Colon (tissue), 2 donors: ENCODE results near the gene DMD.

Source experiments
- FAIRE-seq: peaks from 2 replicates; lab custom pipeline; 2012; peaks lifted over from hg19 to GRCh38; lab: Jason Lieb, UNC
- donor health status: control.
- donor health status: control.

DMD gene

DNA sequence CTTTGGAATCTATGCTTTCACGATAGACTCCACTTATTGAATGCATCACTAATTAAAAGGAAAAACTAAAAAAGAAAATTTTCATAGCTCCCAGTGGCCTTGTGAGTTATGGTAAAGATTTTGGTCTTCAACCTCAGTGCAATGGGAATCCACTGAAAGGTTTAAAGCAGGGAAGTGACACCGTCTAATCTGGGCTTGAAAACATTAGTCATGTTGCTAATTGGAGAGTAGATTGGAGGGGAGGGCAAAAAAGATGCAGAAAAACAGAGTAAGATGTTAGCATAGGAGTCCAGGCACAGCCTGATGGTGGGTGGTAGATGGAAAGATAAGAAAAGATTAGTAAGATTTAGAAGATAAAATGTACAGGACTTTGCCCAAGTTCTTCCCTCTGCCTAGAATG, 1506.4 kb downstream of the DMD start:
- FAIRE-seq, result no peak

DNA sequence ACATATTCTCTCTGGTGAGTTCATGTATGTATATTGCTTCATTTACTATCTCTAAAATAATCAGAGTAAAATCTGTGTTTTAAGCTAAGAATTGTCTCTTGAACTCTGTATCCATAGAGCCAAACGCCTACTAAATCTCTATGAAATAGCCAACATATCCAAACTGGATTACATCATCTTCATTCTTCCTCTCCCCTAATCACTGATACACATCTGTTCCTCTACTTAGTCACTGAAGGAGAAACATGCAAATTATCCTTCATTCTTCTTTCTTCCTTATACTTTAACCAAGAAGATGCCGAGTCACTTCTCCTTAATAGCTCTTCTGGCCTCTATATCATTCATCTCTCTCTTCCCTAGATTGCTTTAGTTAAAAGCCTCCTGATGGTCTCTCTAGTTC, 1509.1 kb downstream of the DMD start:
- FAIRE-seq, result peak; percentile 5

DNA sequence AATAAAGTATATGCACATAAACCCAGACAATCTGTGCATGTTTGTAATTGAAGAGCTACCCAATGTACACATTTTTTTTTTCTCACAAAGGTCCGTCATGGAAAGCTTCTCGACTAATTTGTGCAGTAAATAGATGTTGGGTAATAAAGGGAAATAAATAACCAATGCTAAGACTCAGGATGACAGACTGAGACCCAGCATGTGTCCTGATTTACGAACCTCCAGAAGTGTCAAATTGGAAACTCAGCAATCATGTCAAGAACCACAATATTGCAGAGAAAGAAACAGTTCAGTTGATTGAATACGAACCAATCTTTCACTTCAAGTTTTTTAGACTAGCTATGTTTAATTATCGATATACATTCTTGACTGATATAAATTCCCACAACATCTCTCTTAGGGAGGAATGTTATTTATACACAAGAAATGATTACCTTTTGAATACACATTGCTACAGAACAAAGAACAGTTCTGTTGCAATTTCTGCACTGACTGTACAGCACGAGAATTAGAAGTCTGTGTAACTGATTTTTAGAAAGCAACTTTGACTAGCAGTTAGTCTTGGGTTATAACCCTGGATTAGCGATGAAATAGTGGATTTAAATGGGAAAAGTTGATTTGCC, 1513.9 kb downstream of the DMD start:
- FAIRE-seq, result peak; percentile 83

DNA sequence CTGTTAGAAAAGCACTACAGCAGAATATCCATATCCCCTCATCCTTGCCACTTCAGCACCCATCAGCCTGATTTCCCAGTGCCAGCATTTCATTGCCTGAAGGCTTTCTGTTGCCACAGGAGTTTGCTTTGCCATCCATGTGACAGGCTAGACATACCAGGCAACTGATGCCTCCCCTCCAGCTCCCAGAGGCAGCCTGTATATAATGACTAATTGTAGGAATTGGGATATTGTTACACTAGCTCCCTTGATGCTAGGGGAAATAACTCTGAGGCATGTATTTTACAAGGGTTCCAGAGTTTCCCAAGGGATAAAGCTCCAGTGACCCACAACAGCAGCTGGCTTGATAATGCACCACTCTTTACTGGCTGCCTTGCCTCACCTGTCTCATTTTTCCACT, 1531.5 kb downstream of the DMD start:
- FAIRE-seq, result no peak

DNA sequence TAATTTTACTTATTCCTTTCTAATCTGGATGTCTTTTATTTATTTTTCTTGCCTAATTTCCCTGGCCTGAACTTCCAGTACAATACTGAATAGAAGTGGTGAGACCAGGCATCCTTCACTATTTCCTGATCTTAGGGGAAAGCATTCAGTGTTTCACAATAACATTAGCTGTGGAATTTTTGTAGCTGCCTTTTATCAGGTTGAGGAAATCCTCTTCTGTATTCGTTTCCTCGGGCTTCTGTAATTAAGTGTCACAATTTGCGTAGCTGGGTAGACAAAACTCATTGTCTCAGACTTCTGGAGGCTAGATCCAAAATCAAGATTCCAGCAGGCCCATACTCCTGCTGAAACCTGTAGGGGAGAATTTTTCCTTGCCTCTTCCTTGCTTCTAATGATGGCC, 1541.1 kb downstream of the DMD start:
- FAIRE-seq, result no peak

DNA sequence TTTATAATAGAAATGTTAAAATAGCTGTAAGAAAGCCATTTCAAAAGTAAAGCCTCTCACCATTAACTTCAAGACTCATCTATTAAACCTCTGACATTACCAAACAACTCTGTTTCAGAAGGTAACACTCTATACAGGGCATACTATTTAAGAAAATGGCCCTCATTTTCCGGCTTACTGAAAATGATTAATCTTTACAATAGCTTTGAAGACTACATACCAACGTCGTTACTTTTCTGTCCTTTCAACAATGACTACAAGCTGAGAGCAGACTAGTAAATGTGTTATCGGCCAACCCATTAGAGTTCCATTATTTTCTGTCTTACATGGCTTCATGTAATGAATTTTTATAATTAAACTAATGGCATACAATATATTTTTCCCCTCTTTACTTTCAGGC, 1545.9 kb downstream of the DMD start:
- peak; percentile 64 for FAIRE-seq

DNA sequence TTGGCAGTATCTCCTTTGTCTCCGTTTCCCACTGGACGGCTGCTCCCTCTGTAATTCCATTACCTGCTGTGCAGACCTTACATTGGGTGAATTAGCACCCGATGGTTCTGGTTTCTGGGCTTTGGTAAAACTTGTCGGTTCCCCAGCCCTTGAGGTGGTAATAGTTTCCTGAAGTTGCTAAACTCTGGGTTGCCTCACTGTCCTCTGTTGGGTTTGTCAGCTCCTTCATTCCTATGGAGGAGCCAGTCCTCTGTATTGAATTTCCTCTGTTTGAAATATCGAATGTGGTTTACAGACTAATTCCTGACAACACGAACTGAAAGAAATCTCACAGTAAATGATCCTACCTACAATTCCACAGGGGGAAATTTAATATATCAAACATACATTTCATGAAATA, 1548.2 kb downstream of the DMD start:
- FAIRE-seq, result no peak

DNA sequence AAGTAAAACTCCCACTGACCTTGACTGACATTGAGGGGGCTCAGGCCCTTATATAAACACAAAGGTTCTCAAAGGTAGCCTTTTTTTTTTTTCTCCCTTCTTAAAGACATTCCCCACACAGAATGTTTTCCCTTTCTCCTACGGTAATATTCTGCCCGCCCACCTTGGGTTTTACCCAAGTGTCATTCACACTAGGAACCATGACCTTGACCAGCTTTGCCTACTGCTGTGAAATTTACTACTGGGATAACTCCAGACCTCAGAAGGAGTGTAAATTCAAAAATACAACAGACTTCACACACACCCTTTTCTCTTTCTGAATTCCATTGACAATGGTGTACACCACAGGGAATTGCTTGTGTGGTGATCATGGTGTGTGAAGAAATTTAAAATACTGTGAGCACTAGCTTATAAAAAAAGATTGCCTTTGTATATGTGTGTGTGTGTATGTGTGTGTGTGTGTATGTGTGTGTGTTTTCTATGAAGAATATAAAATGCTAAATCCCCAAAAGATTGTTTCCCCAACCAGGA, 1550.0 kb downstream of the DMD start:
- peak; percentile 61 for FAIRE-seq

DNA sequence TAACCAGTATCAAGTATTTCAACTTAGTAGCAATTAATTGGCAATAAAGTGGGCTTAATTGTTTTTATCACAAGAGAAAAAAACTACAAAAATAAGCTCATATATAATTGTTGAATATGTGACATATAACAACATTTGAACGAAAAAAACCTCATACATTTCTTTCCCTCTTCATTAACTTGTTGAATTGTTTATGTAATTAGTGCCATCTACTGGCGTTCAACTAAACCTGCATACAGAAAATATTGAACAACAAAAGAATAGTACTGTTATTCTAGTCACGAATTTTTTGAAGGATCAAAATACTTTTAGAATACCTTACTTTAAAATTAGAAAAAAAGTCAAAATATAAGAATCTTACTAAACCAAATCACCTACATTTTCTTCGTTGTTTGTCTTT, 1553.0 kb downstream of the DMD start:
- FAIRE-seq, result peak; percentile 99

DNA sequence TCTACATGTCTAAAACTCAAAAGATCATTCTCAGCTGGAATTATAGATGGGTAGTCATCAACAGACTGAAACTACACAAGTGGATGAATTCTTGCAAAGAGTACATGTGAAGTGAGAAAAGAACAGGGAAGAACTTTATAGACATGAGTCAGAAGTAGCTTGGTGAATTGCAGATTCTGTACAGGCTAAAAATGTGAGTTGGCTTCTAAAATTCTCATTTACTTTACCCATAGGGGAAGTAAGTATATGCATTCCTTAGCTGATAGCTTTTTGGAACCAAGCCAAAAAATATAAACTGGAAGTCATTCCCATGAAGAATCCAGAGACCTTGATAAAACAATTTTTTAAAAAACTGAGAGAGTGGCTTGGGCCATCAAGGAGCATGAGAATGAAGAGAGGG, 1555.3 kb downstream of the DMD start:
- FAIRE-seq, result no peak

DNA sequence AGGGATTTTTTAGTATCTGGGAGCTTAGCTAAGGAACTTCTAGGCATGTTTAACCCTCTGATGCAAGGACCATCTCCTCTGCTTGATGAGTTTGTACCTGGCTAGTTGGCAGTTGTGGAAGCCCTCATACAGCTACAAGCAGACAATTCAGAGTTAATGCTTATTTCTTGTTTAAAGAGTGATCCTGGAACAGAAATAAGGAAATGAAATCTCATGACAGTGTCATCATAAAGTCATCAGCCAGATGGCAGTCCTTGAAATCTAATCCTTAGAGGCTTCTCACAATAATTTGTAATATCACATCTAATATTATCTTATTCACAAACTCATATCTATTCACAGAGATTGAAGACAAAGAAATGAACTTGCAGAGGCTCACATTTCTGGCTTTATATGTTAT, 1557.9 kb downstream of the DMD start:
- FAIRE-seq, result no peak

DNA sequence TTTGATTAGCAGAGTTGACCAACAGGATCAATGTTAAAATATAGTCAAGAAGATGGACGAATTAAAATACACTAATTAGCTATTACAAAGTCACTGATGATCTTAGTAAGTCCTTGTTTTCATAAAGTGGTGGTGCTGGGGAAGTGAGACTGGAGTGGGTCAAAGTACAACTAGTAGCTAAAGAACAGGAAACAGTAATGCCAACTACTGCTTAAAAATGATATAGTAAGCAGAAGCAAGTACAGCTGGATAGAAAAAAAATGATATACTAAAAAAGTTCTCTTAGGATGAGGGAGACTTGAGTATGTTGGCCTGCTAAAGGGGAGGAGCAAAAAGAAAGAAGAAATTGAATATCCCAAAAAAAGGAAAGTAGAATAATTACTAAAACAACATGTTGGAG, 1558.7 kb downstream of the DMD start:
- peak; percentile 47 for FAIRE-seq

DNA sequence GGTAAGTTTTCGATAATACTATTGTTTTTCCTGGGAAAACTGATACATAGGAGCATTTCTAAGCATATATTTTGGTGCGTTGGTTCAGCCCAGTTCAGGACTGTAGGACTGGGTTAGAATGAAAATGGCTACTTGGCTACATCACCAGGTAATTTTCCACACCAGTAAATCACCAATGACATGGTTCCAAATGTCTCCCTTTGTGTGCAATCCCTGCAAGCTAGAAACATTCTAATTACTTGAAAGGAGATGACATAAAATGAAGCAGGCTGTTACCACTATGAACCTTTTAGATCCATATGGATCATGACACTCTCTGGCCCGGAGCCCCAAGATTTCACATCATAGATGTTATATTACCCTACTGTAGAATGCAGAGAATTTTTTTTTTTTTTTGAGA, 1562.1 kb downstream of the DMD start:
- FAIRE-seq, result no peak

DNA sequence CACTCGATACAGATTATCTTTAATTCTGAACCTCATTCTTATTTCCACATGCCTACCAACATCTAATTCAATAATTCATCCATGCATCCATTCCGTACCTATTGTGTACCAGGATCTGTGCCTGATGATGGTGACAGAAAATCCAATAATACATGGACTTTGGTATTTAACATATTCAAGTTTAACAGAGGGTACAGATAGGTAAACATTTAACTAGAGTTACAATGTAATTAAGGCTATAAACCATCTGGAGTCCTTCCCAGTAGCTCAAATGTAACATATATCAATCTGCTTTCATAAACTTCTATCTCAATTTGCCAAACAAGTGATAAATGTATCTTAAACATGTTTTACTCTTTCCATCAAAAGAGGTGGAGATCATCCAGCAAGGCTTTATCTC, 1578.0 kb downstream of the DMD start:
- peak; percentile 97 for FAIRE-seq

DNA sequence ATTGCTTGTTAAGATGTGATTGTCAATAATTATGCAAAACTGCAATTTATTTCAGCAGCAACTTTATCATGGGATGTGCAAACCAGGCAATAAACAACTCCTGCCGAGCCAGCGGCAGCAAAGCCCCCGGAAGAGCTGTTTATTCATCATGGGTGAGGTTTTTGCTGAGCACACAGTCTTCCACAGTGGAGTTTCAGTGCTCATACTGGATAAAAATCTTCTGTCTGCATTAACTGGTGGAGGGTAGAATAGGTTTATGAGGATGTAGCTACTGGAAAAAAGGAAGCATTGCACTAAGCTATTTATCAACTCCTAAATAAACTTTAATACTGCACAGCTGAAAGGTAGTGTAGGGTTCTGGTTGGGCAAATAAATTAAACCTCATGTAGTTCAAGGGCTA, 1582.2 kb downstream of the DMD start:
- FAIRE-seq, result no peak

DNA sequence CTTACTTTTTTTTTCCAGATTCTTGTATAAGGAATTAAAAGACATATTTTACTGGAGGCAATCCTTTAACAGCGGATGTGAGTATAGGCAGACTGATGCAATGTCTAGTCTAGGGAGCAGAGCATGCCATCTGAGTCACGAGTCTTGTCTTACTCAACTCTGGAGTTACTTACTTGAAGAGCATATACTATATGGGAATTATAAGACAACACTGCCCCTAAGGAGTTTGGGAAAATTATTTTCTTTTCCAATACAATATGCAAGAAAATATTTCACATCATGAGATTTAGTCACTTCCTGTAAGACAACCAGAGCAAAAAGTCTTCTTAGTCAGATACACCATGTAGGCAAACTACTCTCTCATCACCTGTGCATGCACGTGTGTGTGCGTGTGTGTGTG, 1602.2 kb downstream of the DMD start:
- no peak for FAIRE-seq

DNA sequence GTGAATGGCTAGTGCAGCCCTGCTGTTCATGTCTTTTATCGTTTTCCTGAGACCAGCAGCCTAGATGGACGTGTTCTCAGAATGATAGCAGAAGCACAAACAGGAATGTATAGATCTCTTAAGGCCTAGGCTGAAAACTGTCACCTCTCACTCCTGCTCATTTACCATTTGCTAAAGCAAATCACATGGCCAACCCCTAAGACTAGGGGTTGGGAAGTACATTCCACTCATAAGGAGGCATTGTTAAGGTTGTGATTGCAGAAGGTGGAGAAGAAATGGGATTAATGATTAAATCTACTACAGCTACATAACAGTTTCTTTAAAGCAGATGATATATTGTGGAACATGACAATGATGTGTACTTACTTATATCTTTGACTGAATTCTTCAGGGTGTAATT, 1602.7 kb downstream of the DMD start:
- FAIRE-seq, result peak; percentile 53

DNA sequence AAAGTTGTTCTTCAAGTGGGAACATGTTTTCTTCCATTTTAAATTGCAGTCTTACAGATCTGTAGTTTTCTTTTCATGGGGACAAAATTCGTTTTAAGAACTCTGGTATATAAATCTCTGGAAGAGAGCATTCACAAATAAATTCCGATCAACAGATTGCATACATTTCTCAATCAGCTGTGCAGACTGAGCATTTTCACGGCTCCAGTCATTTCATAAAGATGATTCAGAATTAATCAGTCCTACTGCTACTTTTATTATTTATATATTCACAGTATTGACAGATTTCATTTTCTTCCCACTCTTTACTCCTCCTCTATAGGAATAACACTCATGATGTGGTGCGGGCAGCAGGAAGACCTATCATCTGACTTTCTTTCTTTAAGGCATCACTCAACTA, 1604.6 kb downstream of the DMD start:
- no peak for FAIRE-seq

DNA sequence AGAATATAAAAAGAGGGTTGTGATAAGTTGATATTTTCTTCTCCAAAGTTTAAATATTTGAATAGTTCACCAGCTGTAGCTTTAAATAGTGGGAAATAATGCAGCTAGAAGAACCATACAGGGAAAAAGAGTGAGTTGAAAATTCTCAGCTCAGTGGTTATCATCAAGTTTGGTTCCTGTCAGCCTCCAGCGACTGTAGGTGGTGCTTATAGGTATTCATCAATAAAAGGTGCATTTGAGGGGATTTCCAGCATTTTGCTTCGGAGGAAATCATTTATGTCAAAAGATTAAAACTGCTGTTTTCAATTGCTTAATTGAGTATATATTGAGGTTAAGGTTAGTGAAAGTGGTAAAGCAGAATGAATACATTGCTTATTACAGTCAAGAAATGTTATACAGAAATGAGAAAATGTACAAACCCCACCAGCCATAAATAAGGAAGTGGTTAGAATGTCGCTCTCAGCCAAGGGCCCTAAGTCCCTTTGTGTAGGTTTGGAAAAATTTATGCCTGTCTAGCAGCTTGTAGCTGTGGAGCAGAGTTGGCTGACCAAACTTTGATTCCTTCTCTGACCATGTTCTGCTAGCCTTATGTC, 1606.6 kb downstream of the DMD start:
- no peak for FAIRE-seq

DNA sequence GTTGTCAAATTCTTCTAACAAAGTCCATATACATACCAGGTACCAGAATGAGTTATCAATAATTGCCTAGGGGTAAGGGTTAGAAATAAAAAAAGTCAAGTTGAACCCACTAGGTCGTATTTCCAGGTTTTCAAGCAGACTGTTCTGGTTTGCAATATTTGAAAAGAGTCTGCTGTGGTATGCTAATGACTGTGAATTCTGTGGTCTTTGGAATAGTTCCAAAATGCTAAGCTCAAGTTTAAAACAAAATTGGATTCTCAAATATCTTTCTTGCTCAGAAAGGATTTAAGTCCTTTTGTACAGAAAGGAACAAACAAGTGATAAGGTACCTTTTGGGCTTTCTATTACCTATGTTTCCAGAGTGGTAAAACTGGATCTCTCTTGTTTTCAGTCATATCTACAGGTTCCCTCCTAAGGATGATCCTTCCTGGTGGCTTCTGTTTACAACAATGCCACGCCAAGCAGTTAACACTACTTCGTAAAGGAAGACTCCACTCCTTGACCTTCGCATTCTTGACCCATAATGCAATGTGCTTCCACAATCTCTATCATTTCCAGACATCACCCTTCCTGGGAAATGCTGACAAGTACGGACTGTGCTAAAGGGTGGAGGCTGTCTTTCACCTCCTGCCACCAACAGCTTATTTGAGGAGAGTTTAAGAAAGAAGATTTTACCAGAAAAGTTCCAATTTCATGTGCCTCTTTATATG, 1607.8 kb downstream of the DMD start:
- peak; percentile 45 for FAIRE-seq

DNA sequence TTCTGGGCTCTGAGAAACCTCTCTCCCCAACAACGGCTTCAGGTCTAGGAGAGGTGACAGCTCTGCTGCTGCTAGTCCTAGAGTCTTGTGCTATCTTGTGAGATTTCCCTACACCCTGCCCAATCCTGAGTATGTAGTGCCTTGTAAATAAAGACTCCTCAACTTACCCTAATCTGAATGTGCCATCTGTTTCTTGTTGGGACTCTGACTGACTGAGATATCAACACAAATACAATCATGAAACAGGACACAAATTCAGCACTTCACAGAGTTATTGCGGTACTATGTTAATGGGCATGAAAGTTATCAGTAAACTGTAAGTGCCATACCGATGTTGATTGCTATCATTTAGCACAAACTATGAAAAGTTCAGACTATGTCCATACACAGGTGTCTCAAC, 1610.5 kb downstream of the DMD start:
- FAIRE-seq, result no peak

DNA sequence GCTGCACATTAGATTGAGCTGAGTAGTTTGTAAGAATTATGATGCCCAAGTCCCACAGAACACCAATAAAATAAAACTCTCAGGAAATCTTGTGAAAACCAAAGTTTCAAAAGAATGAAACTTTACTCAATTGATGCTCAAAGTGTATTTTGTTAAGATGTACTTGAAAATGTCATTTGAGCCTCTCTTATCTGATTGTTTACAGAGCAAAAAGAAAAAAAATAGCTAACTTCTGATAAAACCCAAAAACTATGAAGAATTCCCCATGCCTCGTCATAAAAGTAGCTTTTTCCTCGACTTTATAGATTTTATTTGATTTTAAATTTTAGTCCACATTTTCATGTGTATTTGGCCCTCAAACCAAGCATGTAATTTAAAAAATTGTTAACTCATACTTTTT, 1618.0 kb downstream of the DMD start:
- no peak for FAIRE-seq

DNA sequence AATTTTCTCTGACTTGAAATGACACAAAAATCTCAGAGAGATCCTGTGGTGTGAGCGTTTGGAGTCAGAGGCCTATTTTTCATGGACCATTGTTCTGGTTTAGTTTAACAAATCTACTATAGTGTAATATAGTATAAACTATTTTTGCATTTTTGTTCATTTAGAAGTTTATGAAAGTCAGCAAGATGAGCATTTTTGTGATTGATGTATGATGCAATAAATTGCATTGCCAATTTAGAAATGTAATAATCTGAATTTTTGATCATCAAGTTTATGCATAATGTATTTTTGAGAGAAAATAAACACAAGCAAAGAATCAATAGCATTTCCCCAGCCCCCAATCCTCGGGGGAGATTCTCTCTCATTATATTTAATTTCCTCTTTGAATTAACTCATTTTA, 1620.0 kb downstream of the DMD start:
- FAIRE-seq, result peak; percentile 72
